GM21390 (cell line): ENCODE data around the gene NAPSA.
"Not testable (repeated sequence)": the region's sequence is repeated elsewhere in the genome, so short reads cannot be mapped to it uniquely, and the experiment has no call there.

Experiments used
- ATAC-seq: cut with Tn5 transposase; IDR thresholded peaks from one replicate; pipeline ENCODE4 v1.9.1; 2021; ENCODE audit not compliant: unreplicated experiment

Gene NAPSA

GRCh38 chr19:50331994-50332243 lies 33.5 kb downstream of the NAPSA start:
- ATAC-seq: no peak

- ATAC-seq: no peak
Measured at GRCh38 chr19:50331221-50331993, 34.0 kb downstream of the NAPSA start.

- peak; percentile 25 for ATAC-seq
Measured at GRCh38 chr19:50330365-50331078, 34.9 kb downstream of the NAPSA start.

- not testable (repeated sequence) for ATAC-seq
Measured at GRCh38 chr19:50329926-50330294, 35.5 kb downstream of the NAPSA start.

GRCh38 chr19:50329146-50329925 lies 36.1 kb downstream of the NAPSA start, which contains the start of gene KCNC3:
Gene KCNC3 (minus strand): TSS chr19:50329377. CDS start chr19:50329082, 295 bp downstream.
- peak; percentile 45 for ATAC-seq

GRCh38 chr19:50328873-50329145 lies 36.6 kb downstream of the NAPSA start:
- peak; percentile 8 for ATAC-seq

GRCh38 chr19:50328224-50328872 lies 37.1 kb downstream of the NAPSA start:
- no peak for ATAC-seq

GRCh38 chr19:50327461-50328223 lies 37.8 kb downstream of the NAPSA start:
- ATAC-seq: no peak

- ATAC-seq: no peak
Measured at GRCh38 chr19:50327013-50327412, 38.4 kb downstream of the NAPSA start.

GRCh38 chr19:50326101-50326664 lies 39.3 kb downstream of the NAPSA start:
- ATAC-seq: no peak

GRCh38 chr19:50325310-50326100 lies 39.9 kb downstream of the NAPSA start:
- no peak for ATAC-seq

- no peak for ATAC-seq
Measured at GRCh38 chr19:50324331-50324730, 41.1 kb downstream of the NAPSA start.

- no peak for ATAC-seq
Measured at GRCh38 chr19:50323782-50324133, 41.7 kb downstream of the NAPSA start.

GRCh38 chr19:50322931-50323781 lies 42.3 kb downstream of the NAPSA start:
- no peak for ATAC-seq

- ATAC-seq: no peak
Measured at GRCh38 chr19:50322234-50322633, 43.2 kb downstream of the NAPSA start.

GRCh38 chr19:50321831-50322230 lies 43.6 kb downstream of the NAPSA start:
- ATAC-seq: no peak

GRCh38 chr19:50320596-50320995 lies 44.8 kb downstream of the NAPSA start:
- ATAC-seq: no peak

- ATAC-seq: no peak
Measured at GRCh38 chr19:50320051-50320450, 45.4 kb downstream of the NAPSA start.

- ATAC-seq: no peak
Measured at GRCh38 chr19:50319156-50319555, 46.3 kb downstream of the NAPSA start.
